GM10266 (cell line): ENCODE measurements around the gene DLG2.

Experiments
- DNase-seq: peaks from one replicate; pipeline ENCODE4 v3.0.0; 2012; ENCODE audit errors: extremely low spot score
- TF ChIP-seq, protein P1 (sequence below): IDR thresholded peaks from 2 replicates; pipeline ENCODE4 v1.5.1; 2012; ENCODE audit warnings: mild to moderate bottlenecking, low read depth; ENCODE audit not compliant: control insufficient read depth, insufficient read depth; ENCODE audit errors: missing control alignments

The DLG2 gene

DNA sequence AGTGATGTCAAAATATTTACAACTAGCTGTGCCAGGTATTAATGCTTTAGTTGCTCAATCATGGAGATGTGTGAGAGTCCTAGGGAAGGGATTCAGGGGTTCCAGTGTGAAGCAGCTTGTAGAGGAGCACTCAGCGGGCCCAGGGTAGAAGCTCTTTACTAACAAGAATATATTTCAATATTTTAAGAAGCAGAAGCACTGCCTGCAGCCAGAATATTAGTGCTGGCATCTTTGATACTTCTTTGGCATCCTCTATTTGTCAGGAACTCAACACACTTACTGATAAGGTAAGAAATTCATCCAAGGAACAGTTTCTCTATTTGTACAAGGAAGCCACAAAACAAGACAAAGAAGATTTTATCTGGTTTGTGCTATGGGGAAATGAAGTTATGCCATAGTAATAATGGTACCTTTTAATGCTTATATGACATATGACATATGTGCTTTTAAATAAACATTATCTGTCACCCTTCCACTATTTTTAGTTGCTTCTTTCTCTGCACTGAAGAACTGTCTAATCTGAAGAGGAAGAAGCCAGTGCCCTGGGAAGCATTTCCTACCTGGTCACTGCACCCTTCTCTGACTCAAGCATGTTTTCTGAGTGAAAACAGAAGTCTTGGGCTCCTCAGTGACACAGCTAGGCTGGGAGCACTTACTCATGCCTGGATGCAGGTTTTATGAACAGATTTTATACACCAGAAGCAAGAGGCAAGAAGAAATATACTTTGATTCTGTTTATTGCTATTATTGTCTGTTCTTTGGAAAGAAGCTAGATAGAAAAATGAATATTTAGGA is 1952.8 kb downstream of the DLG2 start:
- TF ChIP-seq, protein P1, sequence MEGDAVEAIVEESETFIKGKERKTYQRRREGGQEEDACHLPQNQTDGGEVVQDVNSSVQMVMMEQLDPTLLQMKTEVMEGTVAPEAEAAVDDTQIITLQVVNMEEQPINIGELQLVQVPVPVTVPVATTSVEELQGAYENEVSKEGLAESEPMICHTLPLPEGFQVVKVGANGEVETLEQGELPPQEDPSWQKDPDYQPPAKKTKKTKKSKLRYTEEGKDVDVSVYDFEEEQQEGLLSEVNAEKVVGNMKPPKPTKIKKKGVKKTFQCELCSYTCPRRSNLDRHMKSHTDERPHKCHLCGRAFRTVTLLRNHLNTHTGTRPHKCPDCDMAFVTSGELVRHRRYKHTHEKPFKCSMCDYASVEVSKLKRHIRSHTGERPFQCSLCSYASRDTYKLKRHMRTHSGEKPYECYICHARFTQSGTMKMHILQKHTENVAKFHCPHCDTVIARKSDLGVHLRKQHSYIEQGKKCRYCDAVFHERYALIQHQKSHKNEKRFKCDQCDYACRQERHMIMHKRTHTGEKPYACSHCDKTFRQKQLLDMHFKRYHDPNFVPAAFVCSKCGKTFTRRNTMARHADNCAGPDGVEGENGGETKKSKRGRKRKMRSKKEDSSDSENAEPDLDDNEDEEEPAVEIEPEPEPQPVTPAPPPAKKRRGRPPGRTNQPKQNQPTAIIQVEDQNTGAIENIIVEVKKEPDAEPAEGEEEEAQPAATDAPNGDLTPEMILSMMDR = no peak
- no peak for DNase-seq

DNA sequence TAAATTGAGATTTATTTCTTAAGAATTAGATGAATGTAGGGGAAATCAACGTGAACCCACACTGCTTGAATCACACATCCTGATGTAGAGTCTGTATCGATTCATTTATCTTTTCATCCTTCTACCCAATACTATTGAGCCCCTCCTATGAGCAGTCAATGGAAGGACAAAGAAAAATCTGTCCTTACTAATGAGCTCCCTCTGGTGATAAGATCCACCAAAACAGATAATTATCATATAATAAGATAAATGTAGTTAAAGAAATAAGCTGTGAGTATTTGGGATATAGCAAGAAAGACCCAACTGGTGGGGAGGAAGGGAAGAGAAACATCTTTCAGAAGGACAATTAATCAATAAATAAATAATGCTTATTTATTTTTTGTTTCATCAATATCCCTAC is 1955.9 kb downstream of the DLG2 start:
- DNase-seq = no peak
- TF ChIP-seq, protein P1 = no peak

GRCh38 chr11:83666149-83666548 is 1961.0 kb downstream of the DLG2 start:
- no peak for DNase-seq
- TF ChIP-seq, protein P1 = no peak

GRCh38 chr11:83663988-83664387 is 1963.2 kb downstream of the DLG2 start:
- no peak for DNase-seq
- TF ChIP-seq, protein P1 = no peak

GRCh38 chr11:83663446-83663845 is 1963.7 kb downstream of the DLG2 start:
- TF ChIP-seq, protein P1 = no peak
- DNase-seq = no peak

DNA sequence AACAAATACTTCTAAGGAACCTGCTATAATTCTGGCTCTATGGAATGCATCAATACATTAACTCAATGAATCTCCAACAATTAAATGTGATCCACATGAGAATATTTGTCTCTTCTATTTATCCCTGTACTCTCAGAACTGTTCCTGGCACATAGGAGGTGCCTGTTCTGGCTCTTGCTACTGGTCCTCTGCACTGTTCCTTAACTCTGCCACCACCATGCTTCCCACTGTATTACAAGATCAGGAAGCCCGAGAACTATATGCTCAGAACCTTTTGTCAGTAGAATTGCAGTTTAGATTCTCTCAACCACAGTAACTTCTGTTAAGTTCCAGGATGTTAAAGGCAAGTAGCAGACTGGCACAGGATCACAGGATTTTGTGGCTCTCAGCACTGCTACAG is 1964.7 kb downstream of the DLG2 start:
- TF ChIP-seq, protein P1 = no peak
- no peak for DNase-seq
